ENCODE results near the gene DEPDC1. TPM values are rescaled to one million over a fixed set of nuclear protein-coding genes. Genes with fewer than 3 reads are reported as not detected.

Gene DEPDC1
- total RNA-seq, 4 donors from 2014 or later: not detected

- H3K27me3 ChIP-seq: no peaks in the 10 kb centered on the region
- no peaks in the 10 kb centered on the region for H3K4me1 ChIP-seq
- H3K9me3 ChIP-seq: peaks cover 0 to 11% (median 0%) of the 10 kb centered on the region in 4 donors
- no peaks in the 10 kb centered on the region for H3K36me3 ChIP-seq
- no peak for TF ChIP-seq EP300 (IDR thresholded peaks at IDR 0.05)
- no peak for TF ChIP-seq POLR2A (IDR thresholded peaks at IDR 0.05)
- TF ChIP-seq CTCF (IDR thresholded peaks at IDR 0.05): no peak
- WGBS, 2 donors: 94% methylated on average over 3 of the region's 3 CpGs
- DNase-seq (ENCODE audit: low spot score in 2 of 2): no peak
- H3K4me3 ChIP-seq: no peak overlapping the region
- H3K27ac ChIP-seq: no peak overlapping the region
Measured at GRCh38 chr1:68506386-68506785, 9.5 kb upstream of the DEPDC1 start.

- Histone ChIP-seq H3K27ac (no peak overlapping the region), H3K9me3 (peaks cover 0 to 11% (median 0%) of the 10 kb centered on the region in 4 donors), H3K4me1 (peaks cover 0 to under 1% (median 0%) of the 10 kb centered on the region in 4 donors), H3K27me3 (no peaks in the 10 kb centered on the region), H3K36me3 (no peaks in the 10 kb centered on the region), H3K4me3 (no peak overlapping the region)
- TF ChIP-seq POLR2A (IDR thresholded peaks at IDR 0.05): no peak
- no peak for TF ChIP-seq EP300 (IDR thresholded peaks at IDR 0.05)
- TF ChIP-seq CTCF (IDR thresholded peaks at IDR 0.05): no peak
- DNase-seq (ENCODE audit: low spot score in 2 of 2): no peak
Measured at GRCh38 chr1:68503085-68503484, 6.2 kb upstream of the DEPDC1 start.

- WGBS, 2 donors: 8 to 15% methylated on average over 3 of the region's 3 CpGs
- peak overlapping the region; percentile 39 to 67 (median 56) for H3K4me3 ChIP-seq
- TF ChIP-seq CTCF (IDR thresholded peaks at IDR 0.05) (peak in 1 of 5 experiments; percentile 1), POLR2A (IDR thresholded peaks at IDR 0.05) (no peak)
- H3K4me1 ChIP-seq: peaks cover 0 to 20% (median 7%) of the 10 kb centered on the region in 4 donors
- DNase-seq (ENCODE audit: low spot score in 2 of 2): no peak
- no peaks in the 10 kb centered on the region for H3K27me3 ChIP-seq
- no peaks in the 10 kb centered on the region for H3K9me3 ChIP-seq
- no peaks in the 10 kb centered on the region for H3K36me3 ChIP-seq
- peak overlapping the region in 2 of 4 donors; percentile 57 to 73 for H3K27ac ChIP-seq
Measured at GRCh38 chr1:68497358-68497698, 446 bp upstream of the DEPDC1 start.

- Histone ChIP-seq H3K27me3 (no peaks in the 10 kb centered on the region), H3K4me1 (peaks cover 0 to 20% (median 7%) of the 10 kb centered on the region in 4 donors), H3K9me3 (no peaks in the 10 kb centered on the region), H3K36me3 (no peaks in the 10 kb centered on the region), H3K27ac (no peak overlapping the region), H3K4me3 (peak overlapping the region; percentile 39 to 67 (median 56))
- no peak for DNase-seq (ENCODE audit: low spot score in 2 of 2)
- TF ChIP-seq CTCF (IDR thresholded peaks at IDR 0.05) (no peak), POLR2A (IDR thresholded peaks at IDR 0.05) (no peak)
- WGBS, 2 donors: 4 to 8% methylated on average over 21 of the region's 21 CpGs
Measured at GRCh38 chr1:68495968-68496679, 758 bp downstream of the DEPDC1 start.

- no peak overlapping the region for H3K27ac ChIP-seq
- no peaks in the 10 kb centered on the region for H3K9me3 ChIP-seq
- no peak for DNase-seq (ENCODE audit: low spot score in 2 of 2)
- no peaks in the 10 kb centered on the region for H3K27me3 ChIP-seq
- no peak for TF ChIP-seq POLR2A (IDR thresholded peaks at IDR 0.05)
- no peak for TF ChIP-seq CTCF (IDR thresholded peaks at IDR 0.05)
- no peak for TF ChIP-seq EP300 (IDR thresholded peaks at IDR 0.05)
- 74 to 78% methylated on average over 3 of the region's 3 CpGs for WGBS, 2 donors
- H3K4me3 ChIP-seq: no peak overlapping the region
- H3K36me3 ChIP-seq: no peaks in the 10 kb centered on the region
- peaks cover 0 to 20% (median 7%) of the 10 kb centered on the region in 4 donors for H3K4me1 ChIP-seq
Measured at GRCh38 chr1:68495532-68495931, 1.4 kb downstream of the DEPDC1 start.

Data from tibial nerve (tissue), 4 donors.